Mesendoderm (in vitro differentiated cells): ENCODE measurements around the gene CENPP.

Source experiments
- DNase-seq: peaks from one replicate; pipeline ENCODE4 v3.0.0; 2013
- H2AK5ac ChIP-seq: 2 replicates; pipeline ENCODE4 v1.6.1; 2013; ENCODE audit warnings: low read length, inconsistent platforms
- H2BK120ac ChIP-seq: 2 replicates; pipeline ENCODE4 v1.6.1; 2013; ENCODE audit warnings: low read depth, mild to moderate bottlenecking, low read length, moderate library complexity, mixed read lengths
- H2BK15ac ChIP-seq: replicated peaks from 2 replicates; pipeline ENCODE4 v1.6.1; 2013; ENCODE audit warnings: low read depth, mild to moderate bottlenecking, moderate library complexity
- H2BK5ac ChIP-seq: 2 replicates; pipeline ENCODE4 v1.6.1; 2013; ENCODE audit warnings: low read length, inconsistent platforms
- H3K18ac ChIP-seq: 2 replicates; pipeline ENCODE4 v1.6.1; 2013; ENCODE audit warnings: mild to moderate bottlenecking, low read length, mixed read lengths
- H3K23ac ChIP-seq: one replicate; pipeline ENCODE4 v1.6.1; 2013; ENCODE audit warnings: low read length
- H3K27ac ChIP-seq: 2 replicates; pipeline ENCODE4 v1.5.1; 2013; ENCODE audit warnings: low read depth, mild to moderate bottlenecking, inconsistent platforms, low read length, moderate library complexity
- H3K27me3 ChIP-seq: 2 replicates; pipeline ENCODE4 v1.6.1; 2013; ENCODE audit warnings: low read length, control low read depth, mild to moderate bottlenecking, inconsistent platforms; ENCODE audit not compliant: insufficient read depth, poor library complexity
- H3K36me3 ChIP-seq: 2 replicates; pipeline ENCODE4 v1.6.1; 2013; ENCODE audit warnings: low read length, inconsistent platforms; ENCODE audit not compliant: control insufficient read depth, insufficient read depth
- H3K4ac ChIP-seq: one replicate; pipeline ENCODE4 v1.6.1; 2013; ENCODE audit warnings: low read depth, mild to moderate bottlenecking, low read length, moderate library complexity
- H3K4me1 ChIP-seq: 2 replicates; pipeline ENCODE4 v1.6.1; 2013; ENCODE audit warnings: low read depth, low read length, inconsistent platforms; ENCODE audit not compliant: control insufficient read depth
- H3K4me2 ChIP-seq: 2 replicates; pipeline ENCODE4 v1.6.1; 2013; ENCODE audit warnings: low read length
- H3K4me3 ChIP-seq: 2 replicates; pipeline ENCODE4 v1.5.1; 2013; ENCODE audit warnings: mild to moderate bottlenecking, low read length
- H3K56ac ChIP-seq: one replicate; pipeline ENCODE4 v1.6.1; 2013; ENCODE audit warnings: low read length
- H3K79me1 ChIP-seq: 2 replicates; pipeline ENCODE4 v1.6.1; 2013; ENCODE audit warnings: low read length, inconsistent platforms
- H3K79me2 ChIP-seq: 2 replicates; pipeline ENCODE4 v1.6.1; 2013; ENCODE audit warnings: mild to moderate bottlenecking, low read length; ENCODE audit not compliant: control insufficient read depth, insufficient read depth
- H3K9ac ChIP-seq: 2 replicates; pipeline ENCODE4 v1.6.1; 2013; ENCODE audit warnings: low read length, inconsistent platforms
- H4K5ac ChIP-seq: one replicate; pipeline ENCODE4 v1.6.1; 2013; ENCODE audit warnings: low read length
- H4K8ac ChIP-seq: one replicate; pipeline ENCODE4 v1.6.1; 2013; ENCODE audit warnings: low read depth, mild to moderate bottlenecking, control low read depth, low read length, moderate library complexity
- WGBS: extraction: QIAGEN DNeasy Blood & Tissue Kit; methylation state at CpG from one replicate; pipeline ENCODE4 v1.1.7; 2013; ENCODE audit warnings: low lambda C conversion rate, missing lambda C conversion rate; ENCODE audit not compliant: insufficient coverage; ENCODE audit errors: extremely low coverage; 5-methylcytosine and 5-hydroxymethylcytosine counted together

The CENPP gene

DNA sequence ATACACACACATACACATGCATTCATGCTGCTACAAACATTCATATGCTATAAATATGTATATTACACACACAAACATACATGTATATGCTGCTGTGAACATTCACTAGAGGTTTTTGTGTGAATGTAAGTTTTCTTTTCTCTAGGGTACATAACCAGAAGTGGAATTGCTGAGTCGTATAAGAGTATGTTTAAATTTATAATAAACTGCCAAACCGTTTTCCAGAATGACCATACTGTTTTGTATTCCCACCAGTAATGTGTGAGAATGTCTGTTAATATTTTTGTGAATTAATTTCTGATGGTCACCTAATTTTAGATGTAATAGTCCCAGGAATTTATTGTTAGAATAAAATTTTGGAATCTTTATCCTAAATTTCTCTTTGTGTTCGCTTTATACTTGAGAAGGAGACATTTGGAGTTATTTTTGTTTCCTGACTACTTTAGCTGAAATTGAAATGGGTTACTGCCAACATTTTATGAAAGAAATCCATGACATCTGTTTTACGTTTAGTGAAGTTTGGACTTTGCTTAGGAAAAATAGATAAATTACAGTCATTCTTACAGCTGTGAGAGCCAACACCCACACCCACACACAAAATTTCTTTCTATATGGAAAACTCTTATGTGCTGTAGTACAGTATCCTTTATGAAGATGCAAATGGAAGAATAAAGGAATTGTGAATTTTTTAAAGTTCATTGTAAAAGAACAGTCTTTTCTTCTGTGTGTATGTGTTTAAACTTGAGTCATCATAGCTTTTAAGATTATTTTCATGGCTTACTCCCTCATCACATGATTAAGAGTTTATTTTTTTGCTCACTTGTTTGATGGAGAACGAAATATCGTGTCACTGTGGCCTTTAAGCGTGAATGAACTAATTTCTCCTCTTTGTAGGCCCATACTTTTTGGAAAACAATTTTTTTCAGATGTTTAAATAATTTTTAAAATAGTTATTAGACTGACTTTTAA lies 24.3 kb downstream of the CENPP start:
- no peak for DNase-seq
- no peak overlapping the region for H2BK5ac ChIP-seq
- no peak overlapping the region for H2BK120ac ChIP-seq
- H4K5ac ChIP-seq: no peak overlapping the region
- H3K27ac ChIP-seq: no peak overlapping the region
- no peak overlapping the region for H3K23ac ChIP-seq
- H3K79me2 ChIP-seq: no peaks in the 10 kb centered on the region
- no peak overlapping the region for H3K4me2 ChIP-seq
- no peaks in the 10 kb centered on the region for H3K4me1 ChIP-seq
- no peak overlapping the region for H4K8ac ChIP-seq
- no peaks in the 10 kb centered on the region for H3K27me3 ChIP-seq
- no CpG with 5 or more reads among the region's 7 CpGs for WGBS
- no peaks in the 10 kb centered on the region for H3K79me1 ChIP-seq
- H3K4ac ChIP-seq: no peak overlapping the region
- no peak overlapping the region for H3K56ac ChIP-seq
- H3K36me3 ChIP-seq: no peaks in the 10 kb centered on the region
- no peak overlapping the region for H3K4me3 ChIP-seq
- H2BK15ac ChIP-seq: no peak overlapping the region
- no peak overlapping the region for H3K9ac ChIP-seq
- H3K18ac ChIP-seq: no peak overlapping the region
- no peak overlapping the region for H2AK5ac ChIP-seq

DNA sequence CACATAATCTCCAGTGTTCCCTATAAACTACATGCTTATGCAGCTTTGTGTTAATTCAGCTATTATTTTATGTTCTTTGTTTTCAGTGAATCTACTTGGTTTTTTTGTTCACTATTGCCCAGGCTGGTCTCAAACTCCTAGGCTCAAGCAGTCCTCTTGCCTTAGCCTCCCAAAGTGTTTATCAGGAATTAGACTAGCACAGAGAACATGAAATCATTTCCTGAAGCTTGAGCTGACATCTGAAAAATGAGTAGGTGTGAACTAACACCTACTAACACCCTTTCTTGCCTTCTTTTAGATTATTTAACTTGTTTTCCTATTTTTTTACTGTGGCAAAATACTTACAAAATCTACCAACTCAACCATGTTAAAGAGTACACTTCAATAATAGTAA lies 25.0 kb downstream of the CENPP start:
- no peak overlapping the region for H4K5ac ChIP-seq
- no peaks in the 10 kb centered on the region for H3K27me3 ChIP-seq
- no peaks in the 10 kb centered on the region for H3K79me2 ChIP-seq
- no peak overlapping the region for H4K8ac ChIP-seq
- H3K4ac ChIP-seq: no peak overlapping the region
- no peak overlapping the region for H3K9ac ChIP-seq
- H3K23ac ChIP-seq: no peak overlapping the region
- no peak overlapping the region for H2BK15ac ChIP-seq
- H3K36me3 ChIP-seq: no peaks in the 10 kb centered on the region
- H3K4me2 ChIP-seq: no peak overlapping the region
- DNase-seq: no peak
- H3K4me3 ChIP-seq: no peak overlapping the region
- no peak overlapping the region for H2AK5ac ChIP-seq
- no peak overlapping the region for H3K56ac ChIP-seq
- no peak overlapping the region for H3K18ac ChIP-seq
- no peak overlapping the region for H3K27ac ChIP-seq
- no peaks in the 10 kb centered on the region for H3K4me1 ChIP-seq
- no peak overlapping the region for H2BK120ac ChIP-seq
- no peaks in the 10 kb centered on the region for H3K79me1 ChIP-seq
- no peak overlapping the region for H2BK5ac ChIP-seq

DNA sequence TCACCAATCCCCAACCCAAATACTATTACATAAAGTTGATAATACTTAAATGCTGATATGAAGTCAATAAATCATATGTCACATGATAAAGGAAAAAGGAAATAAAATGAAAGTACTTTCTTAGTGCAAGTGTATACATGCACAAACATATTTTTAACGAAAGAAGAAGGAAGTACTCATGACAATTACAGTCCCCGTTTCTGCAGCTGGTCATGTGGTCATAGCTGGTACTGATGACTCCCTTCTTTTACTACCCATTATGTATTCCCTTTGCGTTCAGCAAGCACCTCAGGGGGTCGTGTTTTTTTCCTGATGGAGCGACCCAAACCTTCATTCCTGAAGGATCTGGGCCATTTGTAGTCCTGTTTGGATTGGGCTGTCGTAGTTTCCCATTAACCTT lies 27.3 kb downstream of the CENPP start:
- Histone ChIP-seq H3K4me1 (no peaks in the 10 kb centered on the region), H3K27ac (no peak overlapping the region), H3K56ac (no peak overlapping the region), H3K9ac (no peak overlapping the region), H3K79me1 (no peaks in the 10 kb centered on the region), H3K27me3 (no peaks in the 10 kb centered on the region), H3K23ac (no peak overlapping the region), H3K36me3 (no peaks in the 10 kb centered on the region), H2BK120ac (no peak overlapping the region), H3K4ac (no peak overlapping the region), H4K5ac (no peak overlapping the region), H3K18ac (no peak overlapping the region), H3K79me2 (no peaks in the 10 kb centered on the region), H2AK5ac (no peak overlapping the region), H3K4me3 (no peak overlapping the region), H2BK15ac (no peak overlapping the region), H4K8ac (no peak overlapping the region), H3K4me2 (no peak overlapping the region), H2BK5ac (no peak overlapping the region)
- no CpG with 5 or more reads among the region's 6 CpGs for WGBS
- no peak for DNase-seq

DNA sequence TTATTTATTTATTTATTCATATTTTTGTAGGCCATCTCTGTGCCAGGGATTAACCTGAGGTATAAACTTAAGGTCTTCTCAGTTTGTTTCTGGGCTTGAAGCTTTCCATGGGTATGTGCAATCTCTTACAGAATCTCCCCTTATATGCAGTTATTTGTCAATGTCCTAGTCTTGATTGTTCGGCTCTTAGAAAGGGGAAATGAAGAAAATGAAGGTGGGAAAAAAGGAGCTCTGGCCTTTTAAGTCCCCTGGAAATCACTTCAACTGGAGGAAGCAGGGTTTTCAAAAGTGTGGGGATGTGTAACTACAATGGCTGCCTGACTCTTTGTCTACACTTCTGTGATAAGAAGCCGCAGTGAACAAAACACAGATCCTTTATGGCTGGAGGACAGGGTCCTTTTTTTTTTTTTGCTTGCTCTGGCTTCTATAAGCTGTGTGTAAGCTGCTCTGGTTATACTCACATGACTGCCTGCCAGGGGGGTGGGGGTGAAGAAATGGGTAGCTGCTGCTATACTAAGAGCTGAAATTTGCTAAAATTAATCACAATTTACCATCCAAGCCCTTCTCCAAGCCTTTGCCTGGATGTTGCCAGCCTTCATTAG lies 33.7 kb downstream of the CENPP start:
- DNase-seq: no peak
- WGBS: no CpG with 5 or more reads among the region's 2 CpGs

DNA sequence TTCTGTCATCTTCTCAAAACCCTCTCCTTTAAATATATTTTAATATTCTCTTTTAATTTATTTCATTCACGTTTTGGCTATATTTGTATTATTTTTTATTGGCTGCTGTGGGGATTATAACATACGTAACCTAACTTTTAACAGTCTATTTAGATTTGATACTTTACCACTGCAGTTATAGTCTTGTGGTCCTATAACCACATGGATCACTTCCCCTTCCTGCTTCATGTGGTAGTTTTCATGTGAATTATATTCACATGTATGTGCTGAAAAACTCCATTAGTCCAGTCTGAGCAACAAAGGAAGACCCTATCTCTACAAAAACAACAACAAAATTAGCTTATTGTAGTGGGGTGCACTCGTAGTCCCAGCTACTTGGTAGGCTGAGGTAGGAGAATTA lies 34.3 kb downstream of the CENPP start:
- Histone ChIP-seq H3K4me2 (no peak overlapping the region), H3K9ac (no peak overlapping the region), H3K27ac (no peak overlapping the region), H2AK5ac (no peak overlapping the region), H4K5ac (no peak overlapping the region), H3K36me3 (no peaks in the 10 kb centered on the region), H3K4ac (no peak overlapping the region), H3K23ac (no peak overlapping the region), H3K56ac (no peak overlapping the region), H3K27me3 (no peaks in the 10 kb centered on the region), H3K4me3 (no peak overlapping the region), H2BK5ac (no peak overlapping the region), H2BK120ac (no peak overlapping the region), H3K79me2 (no peaks in the 10 kb centered on the region), H4K8ac (no peak overlapping the region), H2BK15ac (no peak overlapping the region), H3K4me1 (no peaks in the 10 kb centered on the region), H3K79me1 (no peaks in the 10 kb centered on the region), H3K18ac (no peak overlapping the region)
- no CpG with 5 or more reads among the region's 3 CpGs for WGBS
- no peak for DNase-seq

More for the DNA sequence above, 33.7 kb downstream of the CENPP start:
- Histone ChIP-seq H4K8ac (no peak overlapping the region), H3K18ac (no peak overlapping the region), H3K79me1 (no peaks in the 10 kb centered on the region), H3K36me3 (no peaks in the 10 kb centered on the region), H3K56ac (no peak overlapping the region), H2AK5ac (no peak overlapping the region), H3K27me3 (no peaks in the 10 kb centered on the region), H3K4me1 (no peaks in the 10 kb centered on the region), H3K9ac (no peak overlapping the region), H3K4ac (no peak overlapping the region), H3K27ac (no peak overlapping the region), H3K79me2 (no peaks in the 10 kb centered on the region), H2BK5ac (no peak overlapping the region), H2BK15ac (no peak overlapping the region), H3K23ac (no peak overlapping the region), H3K4me2 (no peak overlapping the region), H3K4me3 (no peak overlapping the region), H2BK120ac (no peak overlapping the region), H4K5ac (no peak overlapping the region)
